AG04450 (cell line): Measurements from ENCODE around the gene RNF207. TPM values are rescaled to one million over a fixed set of nuclear protein-coding genes. Genes with fewer than 3 reads are reported as not detected.

ENCODE experiments used
- CTCF ChIA-PET: fragments of 300-600, 350-600 bp; formaldehyde crosslinking; extraction: SDS; loops from one replicate; lab custom pipeline; 2022; ENCODE audit warnings: antibody characterized with exemption, inconsistent platforms; lab: Charles Lee
- POLR2A ChIA-PET: fragments of 350-600 bp; formaldehyde crosslinking; extraction: SDS; loops from one replicate; lab custom pipeline; 2021; ENCODE audit warnings: antibody characterized with exemption, inconsistent platforms; lab: Yijun Ruan, JAX
- DNase-seq: peaks from one replicate; pipeline ENCODE4 v3.0.0-alpha.2; 2011; ENCODE audit warnings: low read depth, low spot score
- H3K27ac ChIP-seq: one replicate; pipeline ENCODE4 v1.5.1; 2012; ENCODE audit warnings: low read depth, low read length, control low read depth
- H3K27me3 ChIP-seq: one replicate; pipeline ENCODE4 v1.6.0; 2012; ENCODE audit warnings: low read length; ENCODE audit not compliant: control insufficient read depth, insufficient read depth
- H3K4me3 ChIP-seq: 2 replicates; pipeline ENCODE4 v1.5.1; 2011; ENCODE audit warnings: mild to moderate bottlenecking, low read depth, low read length, control low read depth
- H3K9me3 ChIP-seq: 2 replicates; pipeline ENCODE4 v1.5.1; 2012; ENCODE audit warnings: low read length; ENCODE audit not compliant: control insufficient read depth, insufficient read depth
- polyA plus RNA-seq: library from polyadenylated mRNA; depleted of rRNA; stranded (reverse); fragments of >200 nt; gene quantifications from 2 replicates; pipeline ENCODE4 v1.2.3, GENCODE V29; 2011
- TF ChIP-seq, protein P1 (sequence below): IDR thresholded peaks from 2 replicates; pipeline ENCODE4 v1.5.1; 2011; ENCODE audit warnings: low read depth, low read length, control low read depth, inconsistent platforms

RNF207 gene
- polyA plus RNA-seq, 1 experiment = 7.2 TPM

DNA sequence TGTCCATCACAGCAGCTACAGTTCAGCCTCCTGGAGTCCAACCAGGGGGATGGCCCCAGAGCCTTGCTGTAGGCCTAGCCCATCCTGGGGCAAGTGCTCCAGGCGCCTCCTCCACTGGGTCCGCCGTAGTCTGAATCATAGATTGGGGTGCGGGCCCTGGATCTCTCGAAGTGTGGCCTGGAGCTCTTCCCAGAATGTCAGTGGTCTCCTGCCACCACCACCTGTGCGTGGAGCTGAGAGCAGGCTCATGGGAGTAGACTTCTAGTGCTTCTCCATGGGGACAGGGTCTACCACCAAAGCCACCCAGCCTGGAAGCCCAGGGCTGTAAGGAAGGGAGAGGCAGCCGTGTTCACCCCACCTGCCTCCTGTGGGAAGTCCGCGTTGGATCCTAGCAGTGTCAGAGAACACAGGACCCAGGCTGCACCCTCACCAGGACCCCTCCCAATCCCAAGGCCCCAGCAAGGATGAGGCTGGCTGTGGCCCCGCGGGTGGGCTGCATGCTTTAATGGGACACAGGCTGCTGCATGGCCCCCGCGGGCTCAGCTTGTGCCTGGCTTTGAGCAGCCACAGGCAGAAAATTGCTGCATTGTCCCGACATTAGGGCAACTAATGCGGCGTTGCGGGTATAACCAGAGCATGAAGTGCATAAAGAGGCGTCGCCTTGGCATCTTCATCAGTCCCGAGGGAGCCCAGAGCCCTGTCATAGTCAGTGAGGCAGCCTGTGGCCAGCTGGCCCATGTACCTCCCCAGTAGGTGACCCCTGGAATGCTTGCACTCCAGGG is 37.3 kb downstream of the RNF207 start:
- H3K27ac ChIP-seq = no peak overlapping the region
- ChIA-PET CTCF (interaction anchor here (0.6 to 2.0 kb wide), 3 partner anchors 39 to 163 kb away, joined by 3 to 4 read pairs (median 3); no protein-coding TSS in a partner anchor), POLR2A (no interaction called here)
- no peak for DNase-seq
- TF ChIP-seq, protein P1, sequence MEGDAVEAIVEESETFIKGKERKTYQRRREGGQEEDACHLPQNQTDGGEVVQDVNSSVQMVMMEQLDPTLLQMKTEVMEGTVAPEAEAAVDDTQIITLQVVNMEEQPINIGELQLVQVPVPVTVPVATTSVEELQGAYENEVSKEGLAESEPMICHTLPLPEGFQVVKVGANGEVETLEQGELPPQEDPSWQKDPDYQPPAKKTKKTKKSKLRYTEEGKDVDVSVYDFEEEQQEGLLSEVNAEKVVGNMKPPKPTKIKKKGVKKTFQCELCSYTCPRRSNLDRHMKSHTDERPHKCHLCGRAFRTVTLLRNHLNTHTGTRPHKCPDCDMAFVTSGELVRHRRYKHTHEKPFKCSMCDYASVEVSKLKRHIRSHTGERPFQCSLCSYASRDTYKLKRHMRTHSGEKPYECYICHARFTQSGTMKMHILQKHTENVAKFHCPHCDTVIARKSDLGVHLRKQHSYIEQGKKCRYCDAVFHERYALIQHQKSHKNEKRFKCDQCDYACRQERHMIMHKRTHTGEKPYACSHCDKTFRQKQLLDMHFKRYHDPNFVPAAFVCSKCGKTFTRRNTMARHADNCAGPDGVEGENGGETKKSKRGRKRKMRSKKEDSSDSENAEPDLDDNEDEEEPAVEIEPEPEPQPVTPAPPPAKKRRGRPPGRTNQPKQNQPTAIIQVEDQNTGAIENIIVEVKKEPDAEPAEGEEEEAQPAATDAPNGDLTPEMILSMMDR = no peak
- H3K4me3 ChIP-seq = no peak overlapping the region
- no peaks in the 10 kb centered on the region; the same call in 1 of the 2 replicates for H3K9me3 ChIP-seq
- peaks cover 66% of the 10 kb centered on the region for H3K27me3 ChIP-seq

DNA sequence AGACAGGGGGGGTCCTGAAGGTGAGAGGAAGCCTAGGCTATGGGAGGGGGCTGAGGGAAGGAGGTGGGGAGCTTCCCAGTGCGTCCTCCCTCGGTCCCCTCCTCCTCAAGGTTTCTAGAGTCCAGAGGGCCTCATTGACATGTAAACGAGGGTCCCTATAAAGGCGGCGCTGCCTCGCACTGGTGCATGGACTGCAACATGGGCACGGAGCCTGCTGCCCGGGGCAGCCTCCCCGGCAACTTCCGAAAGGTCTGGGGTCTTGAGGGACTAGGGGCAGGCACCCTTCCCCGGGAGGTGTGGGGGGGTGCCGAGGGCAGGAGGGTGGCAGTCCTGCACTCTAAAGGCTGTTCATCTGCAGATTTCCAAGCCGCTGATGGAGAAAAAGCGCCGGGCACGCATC is 38.1 kb downstream of the RNF207 start, which contains the start of gene HES3:
HES3 (plus strand) TSS at position 187 of the 400 bp plus-strand sequence; CDS start at position 374, 187 bp downstream.
- POLR2A ChIA-PET = no interaction called here
- CTCF ChIA-PET = interaction anchor here (0.6 to 2.0 kb wide), 3 partner anchors 39 to 162 kb away, joined by 3 to 4 read pairs (median 4); no protein-coding TSS in a partner anchor
- no peaks in the 10 kb centered on the region; the same call in 1 of the 2 replicates for H3K9me3 ChIP-seq
- no peak within 1 kb of the TSS for H3K4me3 ChIP-seq
- H3K27me3 ChIP-seq = peaks cover 65% of the 10 kb centered on the region
- H3K27ac ChIP-seq = no peak within 1 kb of the TSS
- no peak for DNase-seq
- TF ChIP-seq, protein P1 = no peak

DNA sequence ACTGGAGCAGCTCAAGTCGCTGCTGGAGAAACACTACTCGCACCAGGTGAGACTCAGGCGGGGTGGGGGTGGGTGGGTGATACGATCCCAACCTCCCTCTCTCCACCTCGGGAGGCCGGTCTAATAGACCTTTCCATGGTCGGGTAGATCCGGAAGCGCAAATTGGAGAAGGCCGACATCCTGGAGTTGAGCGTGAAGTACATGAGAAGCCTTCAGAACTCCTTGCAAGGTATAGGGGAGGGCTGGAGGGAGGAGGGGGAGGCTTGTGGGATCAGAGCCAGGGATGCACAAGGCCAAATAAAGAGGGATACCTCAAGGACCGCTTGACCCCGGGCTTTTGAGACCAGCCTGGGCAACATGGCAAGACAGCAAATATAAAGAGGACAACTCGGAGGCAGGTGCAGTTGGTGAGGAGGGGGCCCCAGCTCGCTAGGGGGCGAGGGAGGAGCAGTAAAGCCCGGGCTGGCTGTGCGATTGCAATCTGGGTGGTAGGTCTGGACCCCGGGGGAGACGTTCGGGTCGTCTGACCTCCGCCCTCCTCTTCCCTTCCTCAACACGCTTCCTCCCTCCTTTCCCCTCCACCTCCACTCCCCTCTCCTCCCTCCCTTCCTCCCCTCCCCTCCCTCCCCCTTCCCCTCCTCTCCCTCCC is 38.6 kb downstream of the RNF207 start:
- H3K9me3 ChIP-seq = no peaks in the 10 kb centered on the region; the same call in 1 of the 2 replicates
- no peak overlapping the region for H3K4me3 ChIP-seq
- POLR2A ChIA-PET = interaction anchor here (1.0 kb wide), 1 partner anchor 192 kb away, joined by 3 read pairs; no protein-coding TSS in a partner anchor
- peaks cover 60% of the 10 kb centered on the region for H3K27me3 ChIP-seq
- H3K27ac ChIP-seq = no peak overlapping the region
- no peak for DNase-seq
- TF ChIP-seq, protein P1 = no peak
- CTCF ChIA-PET = interaction anchor here (0.6 to 6.3 kb wide), 22 partner anchors 7 to 242 kb away, joined by 3 to 266 read pairs (median 4); no protein-coding TSS in a partner anchor

DNA sequence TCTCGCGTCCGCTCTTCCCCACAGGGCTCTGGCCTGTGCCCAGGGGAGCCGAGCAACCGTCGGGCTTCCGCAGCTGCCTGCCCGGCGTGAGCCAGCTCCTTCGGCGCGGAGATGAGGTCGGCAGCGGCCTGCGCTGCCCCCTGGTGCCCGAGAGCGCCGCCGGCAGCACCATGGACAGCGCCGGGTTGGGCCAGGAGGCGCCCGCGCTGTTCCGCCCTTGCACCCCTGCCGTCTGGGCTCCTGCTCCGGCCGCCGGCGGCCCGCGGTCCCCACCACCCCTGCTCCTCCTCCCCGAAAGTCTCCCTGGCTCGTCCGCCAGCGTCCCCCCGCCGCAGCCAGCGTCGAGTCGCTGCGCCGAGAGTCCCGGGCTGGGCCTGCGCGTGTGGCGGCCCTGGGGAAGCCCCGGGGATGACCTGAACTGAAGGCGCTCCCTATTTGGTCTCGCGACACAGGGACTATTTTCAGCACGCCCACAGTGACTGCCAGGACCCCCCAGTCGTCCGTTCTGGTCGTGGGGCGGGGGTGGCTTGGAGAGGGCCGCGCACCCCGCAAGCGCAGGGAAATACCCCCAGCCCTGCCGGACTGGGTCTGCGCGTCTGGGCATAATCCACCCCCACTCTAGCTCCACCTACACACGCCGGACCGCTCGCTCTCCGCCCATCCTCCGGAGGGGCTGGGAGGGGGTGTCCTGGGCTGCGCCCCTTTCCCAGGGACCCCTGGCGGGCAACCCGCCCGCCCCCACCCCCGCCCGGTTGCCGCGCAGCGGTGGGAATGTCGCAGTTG is 39.4 kb downstream of the RNF207 start:
- H3K27ac ChIP-seq = no peak overlapping the region
- no peak overlapping the region for H3K4me3 ChIP-seq
- TF ChIP-seq, protein P1 = peak; percentile 84
- H3K27me3 ChIP-seq = peaks cover 61% of the 10 kb centered on the region
- CTCF ChIA-PET = interaction anchor here (0.6 to 6.3 kb wide), 36 partner anchors 8 to 264 kb away, joined by 3 to 266 read pairs (median 5); no protein-coding TSS in a partner anchor
- POLR2A ChIA-PET = interaction anchor here (0.5 to 1.0 kb wide), 2 partner anchors 146 to 192 kb away, joined by 3 read pairs; no protein-coding TSS in a partner anchor
- peak; percentile 21 for DNase-seq
- no peaks in the 10 kb centered on the region; the same call in 1 of the 2 replicates for H3K9me3 ChIP-seq
